ENCODE results near the gene CYFIP1. TPM values are rescaled to one million over a fixed set of nuclear protein-coding genes. Genes with fewer than 3 reads are reported as not detected.

Gene CYFIP1
- total and polyA plus RNA-seq, 10 of the 15 experiments (the other 5 are each of a cell fraction or from before 2014, with no cell fraction given) = 3.5 to 46.2 (median 28.3) TPM

DNA sequence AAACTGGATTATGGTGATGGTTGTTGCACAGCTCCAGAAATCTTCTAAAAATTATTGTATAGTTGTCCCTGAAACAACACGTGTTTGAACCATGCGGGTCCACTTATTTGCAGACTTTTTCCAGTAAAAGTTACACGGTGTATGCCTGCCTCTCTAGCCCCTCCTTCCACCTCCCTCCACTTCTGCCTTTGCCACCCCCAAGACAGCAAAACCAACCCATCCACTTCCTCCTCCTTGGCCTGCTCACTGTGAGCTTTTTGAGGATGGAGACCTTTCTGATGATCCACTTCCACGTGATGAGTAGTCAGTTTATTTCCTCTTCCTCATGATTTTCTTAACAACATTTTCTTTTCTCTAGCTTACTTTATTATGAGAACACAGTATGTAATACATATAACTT is 5.4 kb downstream of the CYFIP1 start:
- ChIA-PET RAD21 (ENCODE audit: unreplicated experiment) (no interaction called here), CTCF (interaction anchor here (0.6 kb wide), 2 partner anchors 10 to 493 kb away, joined by 3 read pairs; no protein-coding TSS in a partner anchor), SMC1A (ENCODE audit: uncharacterized antibody, unreplicated experiment) (interaction anchor here (1.3 kb wide), 1 partner anchor 19 kb away, joined by 3 read pairs; no protein-coding TSS in a partner anchor), POLR2A (interaction anchor here (1.2 kb wide), 1 partner anchor 135 kb away, joined by 4 read pairs; no protein-coding TSS in a partner anchor)
- H3K36me3 ChIP-seq (ENCODE audit: control insufficient read depth in 2 of 2, insufficient read depth in 2 of 2, low read length in 1 of 2) = no peaks in the 10 kb centered on the region
- no peak for DNase-seq (ENCODE audit: low read depth, low spot score)
- FAIRE-seq = no peak
- no peak overlapping the region for H3K4me2 ChIP-seq (ENCODE audit: control insufficient read depth, insufficient read depth)
- in situ Hi-C loops (cut with MboI) = no loop called here
- H3K4me1 ChIP-seq (ENCODE audit: control insufficient read depth, insufficient read depth, low read length) = peaks cover 18% of the 10 kb centered on the region
- peaks cover 3% of the 10 kb centered on the region for H4K20me1 ChIP-seq (ENCODE audit: control insufficient read depth, insufficient read depth)
- 72% methylated on average over 4 of the region's 4 CpGs for WGBS (ENCODE audit: insufficient coverage, insufficient replicate concordance, low lambda C conversion rate, missing lambda C conversion rate)
- no TSS peak for BruUV-seq (replicated peaks)
- H3K79me2 ChIP-seq (ENCODE audit: control insufficient read depth, insufficient read depth, low read length) = peaks cover 37% of the 10 kb centered on the region
- intact Hi-C loops (cut with micrococcal nuclease; ENCODE audit: unreplicated experiment) = loop anchor here (5.0 to 10.0 kb wide), 2 partner anchors 37 to 120 kb away; no protein-coding TSS in a partner anchor
- no peak overlapping the region for H3K4me3 ChIP-seq
- H2AFZ ChIP-seq (ENCODE audit: control insufficient read depth, low read depth, low read length) = no peak overlapping the region
- H3K9ac ChIP-seq (ENCODE audit: control insufficient read depth, insufficient read depth, low read length) = no peak overlapping the region
- no peak for ATAC-seq
- H3K9me3 ChIP-seq (replicated peaks; ENCODE audit: control insufficient read depth, insufficient read depth, low read length) = no peaks in the 10 kb centered on the region; the same call in 1 of the 3 replicates
- H3K27me3 ChIP-seq (replicated peaks in 1 of 2; ENCODE audit: control insufficient read depth in 2 of 2, insufficient read depth in 2 of 2, low read length in 1 of 2) = no peaks in the 10 kb centered on the region
- H3K27ac ChIP-seq (ENCODE audit: control insufficient read depth, insufficient read depth) = no peak overlapping the region; the same call in 1 of the 2 replicates
- TF ChIP-seq RAD21 (IDR thresholded peaks at IDR 0.05; ENCODE audit: insufficient read depth, low read depth, low read length) (no peak), WRNIP1 (IDR thresholded peaks at IDR 0.05; ENCODE audit: borderline replicate concordance, low read depth, low read length) (no peak), TAF1 (IDR thresholded peaks at IDR 0.05; ENCODE audit: borderline replicate concordance, low read depth, low read length) (no peak), MEF2A (IDR thresholded peaks at IDR 0.05; ENCODE audit: insufficient read depth, low read depth, low read length) (no peak), NFIC (IDR thresholded peaks at IDR 0.05; ENCODE audit: low read depth, low read length) (no peak), JUNB (IDR thresholded peaks at IDR 0.05) (no peak), HCFC1 (IDR thresholded peaks at IDR 0.05; ENCODE audit: low read length) (no peak), ZNF622 (IDR thresholded peaks at IDR 0.05) (no peak), ZNF24 (IDR thresholded peaks at IDR 0.05) (no peak), CREB1 (IDR thresholded peaks at IDR 0.05; ENCODE audit: low read depth) (no peak), SUPT20H (IDR thresholded peaks at IDR 0.05; ENCODE audit: borderline replicate concordance, control insufficient read depth, low read depth, low read length) (no peak), MXI1 (IDR thresholded peaks at IDR 0.05; ENCODE audit: low read depth, low read length) (no peak), CBX5 (IDR thresholded peaks at IDR 0.05; ENCODE audit: low read depth) (no peak), CEBPB (IDR thresholded peaks at IDR 0.05; ENCODE audit: borderline replicate concordance in 1 of 2, low read depth in 2 of 2, low read length in 2 of 2) (no peak)
- TF ChIP-seq, protein P1, sequence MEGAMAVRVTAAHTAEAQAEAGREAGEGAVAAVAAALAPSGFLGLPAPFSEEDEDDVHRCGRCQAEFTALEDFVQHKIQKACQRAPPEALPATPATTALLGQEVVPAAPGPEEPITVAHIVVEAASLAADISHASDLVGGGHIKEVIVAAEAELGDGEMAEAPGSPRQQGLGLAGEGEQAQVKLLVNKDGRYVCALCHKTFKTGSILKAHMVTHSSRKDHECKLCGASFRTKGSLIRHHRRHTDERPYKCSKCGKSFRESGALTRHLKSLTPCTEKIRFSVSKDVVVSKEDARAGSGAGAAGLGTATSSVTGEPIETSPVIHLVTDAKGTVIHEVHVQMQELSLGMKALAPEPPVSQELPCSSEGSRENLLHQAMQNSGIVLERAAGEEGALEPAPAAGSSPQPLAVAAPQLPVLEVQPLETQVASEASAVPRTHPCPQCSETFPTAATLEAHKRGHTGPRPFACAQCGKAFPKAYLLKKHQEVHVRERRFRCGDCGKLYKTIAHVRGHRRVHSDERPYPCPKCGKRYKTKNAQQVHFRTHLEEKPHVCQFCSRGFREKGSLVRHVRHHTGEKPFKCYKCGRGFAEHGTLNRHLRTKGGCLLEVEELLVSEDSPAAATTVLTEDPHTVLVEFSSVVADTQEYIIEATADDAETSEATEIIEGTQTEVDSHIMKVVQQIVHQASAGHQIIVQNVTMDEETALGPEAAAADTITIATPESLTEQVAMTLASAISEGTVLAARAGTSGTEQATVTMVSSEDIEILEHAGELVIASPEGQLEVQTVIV (IDR thresholded peaks at IDR 0.05; ENCODE audit: borderline replicate concordance, partially characterized antibody) = no peak
- TF ChIP-seq, protein P2, sequence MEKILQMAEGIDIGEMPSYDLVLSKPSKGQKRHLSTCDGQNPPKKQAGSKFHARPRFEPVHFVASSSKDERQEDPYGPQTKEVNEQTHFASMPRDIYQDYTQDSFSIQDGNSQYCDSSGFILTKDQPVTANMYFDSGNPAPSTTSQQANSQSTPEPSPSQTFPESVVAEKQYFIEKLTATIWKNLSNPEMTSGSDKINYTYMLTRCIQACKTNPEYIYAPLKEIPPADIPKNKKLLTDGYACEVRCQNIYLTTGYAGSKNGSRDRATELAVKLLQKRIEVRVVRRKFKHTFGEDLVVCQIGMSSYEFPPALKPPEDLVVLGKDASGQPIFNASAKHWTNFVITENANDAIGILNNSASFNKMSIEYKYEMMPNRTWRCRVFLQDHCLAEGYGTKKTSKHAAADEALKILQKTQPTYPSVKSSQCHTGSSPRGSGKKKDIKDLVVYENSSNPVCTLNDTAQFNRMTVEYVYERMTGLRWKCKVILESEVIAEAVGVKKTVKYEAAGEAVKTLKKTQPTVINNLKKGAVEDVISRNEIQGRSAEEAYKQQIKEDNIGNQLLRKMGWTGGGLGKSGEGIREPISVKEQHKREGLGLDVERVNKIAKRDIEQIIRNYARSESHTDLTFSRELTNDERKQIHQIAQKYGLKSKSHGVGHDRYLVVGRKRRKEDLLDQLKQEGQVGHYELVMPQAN (conservative IDR thresholded peaks at IDR 0.05) = no peak
- TF ChIP-seq, protein P3, sequence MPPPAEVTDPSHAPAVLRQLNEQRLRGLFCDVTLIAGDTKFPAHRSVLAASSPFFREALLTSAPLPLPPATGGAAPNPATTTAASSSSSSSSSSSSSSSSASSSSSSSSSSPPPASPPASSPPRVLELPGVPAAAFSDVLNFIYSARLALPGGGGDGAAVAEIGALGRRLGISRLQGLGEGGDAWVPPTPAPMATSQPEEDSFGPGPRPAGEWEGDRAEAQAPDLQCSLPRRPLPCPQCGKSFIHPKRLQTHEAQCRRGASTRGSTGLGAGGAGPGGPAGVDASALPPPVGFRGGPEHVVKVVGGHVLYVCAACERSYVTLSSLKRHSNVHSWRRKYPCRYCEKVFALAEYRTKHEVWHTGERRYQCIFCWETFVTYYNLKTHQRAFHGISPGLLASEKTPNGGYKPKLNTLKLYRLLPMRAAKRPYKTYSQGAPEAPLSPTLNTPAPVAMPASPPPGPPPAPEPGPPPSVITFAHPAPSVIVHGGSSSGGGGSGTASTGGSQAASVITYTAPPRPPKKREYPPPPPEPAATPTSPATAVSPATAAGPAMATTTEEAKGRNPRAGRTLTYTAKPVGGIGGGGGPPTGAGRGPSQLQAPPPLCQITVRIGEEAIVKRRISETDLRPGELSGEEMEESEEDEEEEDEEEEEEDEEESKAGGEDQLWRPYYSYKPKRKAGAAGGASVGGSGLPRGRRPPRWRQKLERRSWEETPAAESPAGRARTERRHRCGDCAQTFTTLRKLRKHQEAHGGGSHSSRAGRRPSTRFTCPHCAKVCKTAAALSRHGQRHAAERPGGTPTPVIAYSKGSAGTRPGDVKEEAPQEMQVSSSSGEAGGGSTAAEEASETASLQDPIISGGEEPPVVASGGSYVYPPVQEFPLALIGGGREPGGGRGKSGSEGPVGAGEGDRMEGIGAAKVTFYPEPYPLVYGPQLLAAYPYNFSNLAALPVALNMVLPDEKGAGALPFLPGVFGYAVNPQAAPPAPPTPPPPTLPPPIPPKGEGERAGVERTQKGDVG (CRISPR knock-in tag; IDR thresholded peaks at IDR 0.05) = no peak

Data from GM12878 (cell line).